G401 (cell line): Measurements from ENCODE around the gene DCDC2. TPM values are rescaled to one million over a fixed set of nuclear protein-coding genes. Genes with fewer than 3 reads are reported as not detected.

Experiments used
- DNase-seq: peaks from one replicate; pipeline ENCODE4 v3.0.0-alpha.2; 2015; ENCODE audit warnings: low spot score
- in situ Hi-C: cut with HindIII; loops from 2 replicates; pipeline ENCODE4 v1.10.0; 2016; ENCODE audit warnings: low sequenced_read_pairs, mixed read lengths
- total RNA-seq: library from RNA; depleted of rRNA; stranded (reverse); fragments of >200 nt; shearing (Covaris generic); gene quantifications from 2 replicates; pipeline ENCODE4 v1.2.3, GENCODE V29; 2014; rRNA removed

The DCDC2 gene
- total RNA-seq, 1 experiment from 2014 or later: not detected

DNA sequence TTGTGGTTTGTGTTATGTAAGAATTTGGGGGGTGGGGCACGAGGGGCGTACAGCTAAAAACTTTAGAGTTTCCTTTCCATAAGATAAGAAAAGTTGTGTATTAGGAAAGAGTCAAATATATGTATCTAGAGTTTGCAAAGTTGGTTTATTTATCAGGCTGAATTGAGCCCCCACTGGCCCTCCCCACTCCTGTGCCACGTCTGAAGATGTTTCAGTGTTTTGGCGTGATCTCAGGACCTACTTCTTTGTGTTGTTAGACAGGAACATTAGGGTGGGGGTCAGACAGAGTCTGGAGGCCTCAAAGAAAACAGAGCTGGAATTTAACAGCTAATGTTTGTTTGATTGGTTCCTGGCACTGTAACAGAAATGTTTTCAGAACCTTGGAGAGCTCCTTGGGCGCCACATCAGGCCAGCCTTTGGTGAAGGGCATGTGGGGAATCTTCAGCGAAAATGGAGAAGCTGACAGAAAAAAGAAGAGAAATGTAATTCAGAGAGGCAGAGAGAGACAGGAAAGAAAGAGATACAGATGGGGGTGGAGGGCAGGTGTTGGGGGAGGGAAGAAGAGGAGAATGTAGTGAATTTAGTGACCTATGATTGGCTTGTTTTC is 231.2 kb downstream of the DCDC2 start:
- DNase-seq: peak; percentile 36
- in situ Hi-C loops: no loop called here

DNA sequence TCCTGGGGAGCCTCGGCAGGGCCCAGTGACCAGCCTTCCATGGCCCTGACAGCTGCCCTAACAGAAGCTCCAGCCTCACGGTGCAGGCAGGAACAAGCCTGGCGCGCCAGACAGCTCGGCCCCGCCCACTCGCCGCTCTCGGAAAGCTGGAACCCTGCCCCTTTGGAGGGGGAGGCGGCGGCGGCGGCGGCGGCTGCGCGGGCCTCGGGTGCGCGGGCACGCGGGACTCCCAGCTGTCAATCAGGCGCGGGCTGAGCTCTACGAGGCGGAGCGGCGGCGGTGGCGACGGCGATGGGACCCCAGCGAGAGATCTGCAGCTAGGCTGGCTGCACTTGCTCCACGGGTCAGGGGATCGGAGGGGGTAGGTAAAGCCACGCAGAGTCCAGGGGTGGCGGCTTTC is 231.9 kb downstream of the DCDC2 start, which contains the start of gene NRSN1:
NRSN1 (plus strand) TSS at position 236 of the 400 bp plus-strand sequence. CDS start 8,113 bp downstream, outside the sequence.
- peak; percentile 70 for DNase-seq
- in situ Hi-C loops: no loop called here

DNA sequence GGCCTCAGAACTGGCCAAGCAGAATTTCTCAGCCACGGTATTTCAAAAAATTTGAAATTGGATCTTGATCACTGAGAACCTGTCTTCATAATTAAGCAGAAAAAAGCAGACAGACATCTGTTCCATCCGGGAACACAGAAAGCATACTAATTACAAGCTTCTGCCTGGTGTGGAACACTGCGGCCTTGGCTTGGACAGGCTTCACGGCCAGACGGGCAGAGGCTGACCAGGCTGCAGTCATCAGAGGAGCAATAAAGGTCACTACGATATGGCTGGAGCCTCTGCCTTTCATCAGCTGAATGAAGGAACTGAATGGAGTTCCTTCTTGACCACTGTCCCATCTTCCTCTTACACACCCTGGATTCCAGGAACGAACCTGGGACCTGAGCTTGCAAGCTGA is 235.7 kb downstream of the DCDC2 start:
- DNase-seq: no peak

More for the DNA sequence above, 235.7 kb downstream of the DCDC2 start:
- in situ Hi-C loops: no loop called here

Other genes starting within 250 kb of the DCDC2 start
- not detected in 2 replicates for gene NRSN1, start 231.8 kb downstream of the DCDC2 start, total RNA-seq
- gene MRS2, start 44.9 kb upstream of the DCDC2 start, total RNA-seq: 23.0 and 23.1 TPM in 2 replicates
- gene GPLD1, start 131.5 kb upstream of the DCDC2 start, total RNA-seq: 0.71 and 7.4 TPM in 2 replicates
- gene ALDH5A1, start 136.9 kb upstream of the DCDC2 start, total RNA-seq: 6.1 and 8.6 TPM in 2 replicates